Neural cell (in vitro differentiated cells): ENCODE results near the gene FANCC. TPM values are rescaled to one million over a fixed set of nuclear protein-coding genes. Genes with fewer than 3 reads are reported as not detected.

Experiments used
- H2AFZ ChIP-seq: fragments of 200-600, 300-800 bp; sonication (generic), shearing (Covaris generic); 2 replicates; pipeline ENCODE4 v1.6.0; 2014; ENCODE audit warnings: low read depth, mild to moderate bottlenecking, antibody characterized with exemption, low read length, moderate library complexity
- H3F3A ChIP-seq: fragments of 200-600 bp; shearing (Covaris generic); 2 replicates; pipeline ENCODE4 v1.6.1; 2016; ENCODE audit warnings: mild to moderate bottlenecking, moderate library complexity, mixed read lengths, antibody characterized with exemption, low read length; ENCODE audit not compliant: insufficient read depth, poor library complexity, severe bottlenecking
- H3K27ac ChIP-seq: fragments of 200-600, 300-800 bp; sonication (generic), shearing (Covaris generic); 2 replicates; pipeline ENCODE4 v1.5.1; 2014; ENCODE audit warnings: mild to moderate bottlenecking, low read length, moderate library complexity
- H3K27me3 ChIP-seq: fragments of 300-800, 200-600 bp; sonication (generic), shearing (Covaris generic); 2 replicates; pipeline ENCODE4 v1.6.0; 2014; ENCODE audit warnings: mild to moderate bottlenecking, low read depth, low read length, moderate library complexity; ENCODE audit not compliant: insufficient read depth
- H3K36me3 ChIP-seq: fragments of 300-800, 200-600 bp; sonication (generic), shearing (Covaris generic); 2 replicates; pipeline ENCODE4 v1.5.1; 2014; ENCODE audit warnings: mild to moderate bottlenecking, antibody characterized with exemption, low read length, moderate library complexity; ENCODE audit not compliant: insufficient read depth
- H3K4me2 ChIP-seq: fragments of 300-800, 200-600 bp; sonication (generic), shearing (Covaris generic); 2 replicates; pipeline ENCODE4 v1.6.0; 2014; ENCODE audit warnings: mild to moderate bottlenecking, low read length
- H3K4me3 ChIP-seq: fragments of 300-800, 200-600 bp; sonication (generic), shearing (Covaris generic); 2 replicates; pipeline ENCODE4 v1.5.1; 2014; ENCODE audit warnings: mild to moderate bottlenecking, low read length, moderate library complexity
- H3K79me2 ChIP-seq: fragments of 200-600 bp; shearing (Covaris generic); replicated peaks from 2 replicates; pipeline ENCODE4 v1.6.0; 2014; ENCODE audit warnings: mild to moderate bottlenecking, low read length, moderate library complexity; ENCODE audit not compliant: insufficient read depth
- H3K9ac ChIP-seq: fragments of 300-800, 200-600 bp; sonication (generic), shearing (Covaris generic); 2 replicates; pipeline ENCODE4 v1.6.1; 2016; ENCODE audit warnings: mild to moderate bottlenecking, low read length, mixed read lengths
- H3K9me2 ChIP-seq: fragments of 200-600 bp; shearing (Covaris generic); 2 replicates; pipeline ENCODE4 v1.6.1; 2016; ENCODE audit warnings: mild to moderate bottlenecking, low read length, mixed read lengths; ENCODE audit not compliant: insufficient read depth
- H3K9me3 ChIP-seq: fragments of 200-600, 300-800 bp; sonication (generic), shearing (Covaris generic); 2 replicates; pipeline ENCODE4 v1.6.1; 2016; ENCODE audit warnings: mild to moderate bottlenecking, mixed run types, low read length, moderate library complexity, mixed read lengths
- H4K20me1 ChIP-seq: fragments of 200-600 bp; shearing (Covaris generic); 2 replicates; pipeline ENCODE4 v1.6.1; 2016; ENCODE audit warnings: mild to moderate bottlenecking, mixed run types; ENCODE audit not compliant: insufficient read depth
- CTCF ChIP-seq: fragments of 450-650 bp; IDR thresholded peaks from 2 replicates; pipeline ENCODE4 v1.5.1; 2014; ENCODE audit warnings: antibody characterized with exemption, mild to moderate bottlenecking, moderate library complexity; ENCODE audit not compliant: poor library complexity, severe bottlenecking
- EP300 ChIP-seq: fragments of 450-650 bp; conservative IDR thresholded peaks from 2 replicates; pipeline ENCODE4 v1.6.1; 2014; ENCODE audit warnings: antibody characterized with exemption, mild to moderate bottlenecking, moderate library complexity; ENCODE audit not compliant: poor library complexity, severe bottlenecking
- EZH2 ChIP-seq: fragments of 200-600, 300-800 bp; shearing (Covaris generic), sonication (generic); IDR thresholded peaks from 2 replicates; pipeline ENCODE4 v1.6.1; 2014; ENCODE audit warnings: antibody characterized with exemption, low read length, borderline replicate concordance, mild to moderate bottlenecking; ENCODE audit not compliant: insufficient read depth, poor library complexity, severe bottlenecking
- MXI1 ChIP-seq: fragments of 450-650 bp; conservative IDR thresholded peaks from 2 replicates; pipeline ENCODE4 v1.6.1; 2014; ENCODE audit warnings: antibody characterized with exemption, mild to moderate bottlenecking; ENCODE audit not compliant: poor library complexity, severe bottlenecking
- POLR2AphosphoS5 ChIP-seq: IDR thresholded peaks from 2 replicates; pipeline ENCODE4 v1.6.1; 2012
- RAD21 ChIP-seq: fragments of 450-650 bp; conservative IDR thresholded peaks from 2 replicates; pipeline ENCODE4 v1.6.1; 2014; ENCODE audit warnings: antibody characterized with exemption, mild to moderate bottlenecking, moderate library complexity
- REST ChIP-seq: IDR thresholded peaks from 2 replicates; pipeline ENCODE4 v1.6.1; 2012; ENCODE audit warnings: borderline replicate concordance
- SMC3 ChIP-seq: fragments of 450-650 bp; conservative IDR thresholded peaks from 2 replicates; pipeline ENCODE4 v1.6.1; 2014; ENCODE audit warnings: antibody characterized with exemption, mild to moderate bottlenecking, moderate library complexity; ENCODE audit not compliant: poor library complexity
- TAF1 ChIP-seq: IDR thresholded peaks from 2 replicates; pipeline ENCODE4 v1.6.1; 2012; ENCODE audit warnings: low read depth
- polyA plus RNA-seq: library from polyadenylated mRNA; depleted of rRNA; stranded (reverse); fragments of >200 nt; gene quantifications from 2 replicates; pipeline ENCODE4 v1.2.3, GENCODE V29; 2014

Gene FANCC
- polyA plus RNA-seq, 1 donor from 2014 or later, result 9.7 TPM

- Histone ChIP-seq H3K27ac (no peak overlapping the region), H3K79me2 (no peaks in the 10 kb centered on the region), H3K4me2 (no peak overlapping the region), H3F3A (no peaks in the 10 kb centered on the region), H3K9me3 (no peaks in the 10 kb centered on the region), H4K20me1 (no peaks in the 10 kb centered on the region), H3K36me3 (no peaks in the 10 kb centered on the region), H3K27me3 (no peaks in the 10 kb centered on the region), H2AFZ (no peak overlapping the region), H3K9me2 (no peaks in the 10 kb centered on the region), H3K9ac (no peak overlapping the region), H3K4me3 (no peak overlapping the region)
- TF ChIP-seq EP300 (no peak), RAD21 (no peak), MXI1 (no peak), SMC3 (no peak), CTCF (no peak), TAF1 (no peak), REST (no peak), EZH2 (no peak), POLR2AphosphoS5 (no peak)
Measured at GRCh38 chr9:95137587-95138145, 179.8 kb downstream of the FANCC start.

- Histone ChIP-seq H3K27me3 (no peaks in the 10 kb centered on the region), H3K4me2 (no peak overlapping the region), H3K27ac (no peak overlapping the region), H3K9me2 (no peaks in the 10 kb centered on the region), H3K9me3 (no peaks in the 10 kb centered on the region), H3K9ac (no peak overlapping the region), H4K20me1 (no peaks in the 10 kb centered on the region), H3F3A (no peaks in the 10 kb centered on the region), H3K36me3 (no peaks in the 10 kb centered on the region), H3K79me2 (no peaks in the 10 kb centered on the region), H3K4me3 (no peak overlapping the region), H2AFZ (no peak overlapping the region)
- TF ChIP-seq MXI1, result no peak
- TF ChIP-seq TAF1, result no peak
- TF ChIP-seq SMC3, result no peak
- no peak for TF ChIP-seq RAD21
- no peak for TF ChIP-seq EP300
- TF ChIP-seq EZH2, result no peak
- no peak for TF ChIP-seq CTCF
- no peak for TF ChIP-seq REST
- TF ChIP-seq POLR2AphosphoS5, result no peak
Measured at GRCh38 chr9:95135756-95136155, 181.8 kb downstream of the FANCC start.
